Liver (tissue), 9 donors: ENCODE measurements around the gene KRTAP4-16. TPM values are rescaled to one million over a fixed set of nuclear protein-coding genes. Genes with fewer than 3 reads are reported as not detected.
"Not testable (repeated sequence)": the region's sequence is repeated elsewhere in the genome, so short reads cannot be mapped to it uniquely, and the experiment has no call there.

Source experiments
- DNase-seq: peaks from one replicate; pipeline ENCODE4 v3.0.0-alpha.2; 2017; ENCODE audit warnings: low spot score
- H3K27ac ChIP-seq, 2 donors: one replicate each; pipeline ENCODE4 v1.7.0; 2013; ENCODE audit warnings: inconsistent platforms in 2 of 2, low read length in 2 of 2, control low read depth in 1 of 2, low read depth in 1 of 2, mild to moderate bottlenecking in 1 of 2
- H3K27me3 ChIP-seq, 4 donors: one replicate each; pipeline versions ENCODE4 v1.6.1 to v1.7.0; 2013; ENCODE audit warnings: low read length in 3 of 4, inconsistent platforms in 1 of 4, mild to moderate bottlenecking in 1 of 4, moderate library complexity in 1 of 4; ENCODE audit not compliant: control insufficient read depth in 4 of 4, insufficient read depth in 4 of 4
- H3K36me3 ChIP-seq, 4 donors: one replicate each; pipeline versions ENCODE4 v1.6.1 to v1.7.0; 2013; ENCODE audit warnings: low read length in 3 of 4, mild to moderate bottlenecking in 3 of 4, low read depth in 1 of 4, moderate library complexity in 1 of 4; ENCODE audit not compliant: control insufficient read depth in 4 of 4, insufficient read depth in 3 of 4
- H3K4me1 ChIP-seq, 4 donors: one replicate each; pipeline versions ENCODE4 v1.6.1 to v1.7.0; 2013; ENCODE audit warnings: low read length in 3 of 4, mild to moderate bottlenecking in 3 of 4, moderate library complexity in 1 of 4; ENCODE audit not compliant: control insufficient read depth in 4 of 4, insufficient read depth in 4 of 4
- H3K4me3 ChIP-seq, 3 donors: one replicate each; pipeline versions ENCODE4 v1.6.1 to v1.7.0; 2013; ENCODE audit warnings: low read length in 3 of 3, control low read depth in 1 of 3, low read depth in 1 of 3, mild to moderate bottlenecking in 1 of 3
- H3K9ac ChIP-seq, 2 donors: one replicate each; pipeline ENCODE4 v1.7.0; 2013; ENCODE audit warnings: low read length in 2 of 2, mild to moderate bottlenecking in 2 of 2, moderate library complexity in 2 of 2, control low read depth in 1 of 2, low read depth in 1 of 2
- H3K9me3 ChIP-seq, 4 donors: one replicate each; pipeline versions ENCODE4 v1.6.1 to v1.7.0; 2013; ENCODE audit warnings: low read length in 3 of 4; ENCODE audit not compliant: control insufficient read depth in 4 of 4
- EGR1 ChIP-seq, 2 donors: IDR thresholded peaks; 2 replicates each; pipeline ENCODE4 v1.6.1; 2016 to 2018; ENCODE audit warnings: antibody characterized with exemption in 2 of 2, low read depth in 2 of 2
- GABPA ChIP-seq, 2 donors: IDR thresholded peaks in 1 of 2; conservative IDR thresholded peaks in 1 of 2; 2 replicates each; pipeline ENCODE4 v1.6.1; 2016; ENCODE audit warnings: antibody characterized with exemption in 2 of 2, mild to moderate bottlenecking in 1 of 2, moderate library complexity in 1 of 2
- JUND ChIP-seq, 2 donors: IDR thresholded peaks; 2 replicates each; pipeline ENCODE4 v1.6.1; 2016; ENCODE audit warnings: antibody characterized with exemption in 2 of 2
- RAD21 ChIP-seq, 2 donors: IDR thresholded peaks; 2 replicates each; pipeline ENCODE4 v1.6.1; 2016; ENCODE audit warnings: antibody characterized with exemption in 2 of 2, mild to moderate bottlenecking in 2 of 2
- RXRA ChIP-seq, 2 donors: IDR thresholded peaks; 2 replicates each; pipeline ENCODE4 v1.6.1; 2017 to 2018; ENCODE audit warnings: antibody characterized with exemption in 2 of 2, mild to moderate bottlenecking in 1 of 2
- YY1 ChIP-seq: IDR thresholded peaks from 2 replicates; pipeline ENCODE4 v1.6.1; 2016; ENCODE audit warnings: antibody characterized with exemption, mild to moderate bottlenecking
- WGBS: extraction: QIAGEN DNeasy Blood & Tissue Kit; methylation state at CpG from one replicate; pipeline ENCODE4 v1.1.7; 2013; 5-methylcytosine and 5-hydroxymethylcytosine counted together
- polyA plus RNA-seq, 2 donors: library from polyadenylated mRNA; stranded (reverse) in 1 of 2; unstranded in 1 of 2; fragments of 200-250 nt in 1 of 2; fragments of >200 nt in 1 of 2; fragmentation: Nextera tagmentation in 1 of 2; extraction: Ambion mirVana in 1 of 2; gene quantifications; one replicate each; pipeline versions ENCODE4 v1.2.1 to v1.2.3, GENCODE V29; 2013 to 2015
- total RNA-seq, 2 donors: library from RNA; depleted of rRNA; stranded (reverse); fragments of >200 nt; gene quantifications; one replicate each; pipeline ENCODE4 v1.2.3, GENCODE V29; 2014
- TF ChIP-seq, protein P1 (sequence below): IDR thresholded peaks from 2 replicates; pipeline ENCODE4 v1.6.1; 2016; ENCODE audit warnings: antibody characterized with exemption
- TF ChIP-seq, protein P2 (sequence below): IDR thresholded peaks from 2 replicates; pipeline ENCODE4 v1.6.1; 2016; ENCODE audit warnings: antibody characterized with exemption
- TF ChIP-seq, protein P3 (sequence below): IDR thresholded peaks from 2 replicates; pipeline ENCODE4 v1.6.1; 2016; ENCODE audit warnings: antibody characterized with exemption, mild to moderate bottlenecking
- donor health status: healthy.
- donor health status: healthy.
- donor health status: healthy.
- donor health status: healthy.
- donor health status: healthy.

KRTAP4-16 gene
- total and polyA plus RNA-seq, 4 donors: not detected

DNA sequence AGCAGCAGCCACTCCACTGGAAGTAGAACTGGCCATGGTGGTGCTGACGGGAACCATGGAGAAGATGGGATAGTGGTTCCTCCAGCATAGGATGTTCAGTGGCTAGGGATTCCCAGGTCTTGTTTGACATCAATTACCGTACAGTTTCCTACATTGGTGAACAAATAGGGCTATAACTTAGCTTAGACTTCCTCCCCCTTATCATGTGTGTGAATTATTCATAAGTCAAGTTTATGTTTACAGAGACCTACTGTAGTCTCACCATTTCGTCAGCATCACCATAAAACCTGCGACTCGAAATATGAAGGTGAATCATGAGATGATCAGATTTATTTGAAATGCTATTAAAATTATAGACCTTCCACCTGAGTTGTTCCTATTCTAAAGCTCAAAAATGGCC, 43.3 kb downstream of the KRTAP4-16 start (continued):
- no peak for TF ChIP-seq GABPA (IDR thresholded peaks at IDR 0.05 in 1 of 2, conservative IDR thresholded peaks at IDR 0.05 in 1 of 2)

DNA sequence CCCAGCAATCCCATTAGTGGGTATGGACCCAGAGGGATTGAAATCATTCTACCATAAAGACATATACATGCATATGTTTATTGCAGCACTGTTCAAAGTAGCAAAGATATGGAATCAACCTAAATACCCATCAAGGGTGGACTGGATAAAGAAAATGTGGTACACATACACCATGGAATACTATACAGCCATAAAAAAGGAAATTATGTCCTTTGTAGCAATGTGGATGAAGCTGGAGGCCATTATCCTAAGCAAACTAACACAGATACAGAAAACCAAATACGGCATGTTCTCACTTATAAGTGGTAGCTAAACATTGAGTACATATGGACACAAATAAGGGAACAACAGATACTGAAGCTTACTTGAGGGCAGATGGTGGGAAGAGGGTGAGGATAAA, 44.5 kb downstream of the KRTAP4-16 start:
- H3K9ac ChIP-seq: no peak overlapping the region
- no peaks in the 10 kb centered on the region for H3K9me3 ChIP-seq
- no peak overlapping the region for H3K27ac ChIP-seq
- no peaks in the 10 kb centered on the region for H3K4me1 ChIP-seq
- 88% methylated on average over 1 of the region's 1 CpG for WGBS
- H3K27me3 ChIP-seq: peaks cover 0 to 9% (median 0%) of the 10 kb centered on the region in 4 donors
- no peaks in the 10 kb centered on the region for H3K36me3 ChIP-seq
- TF ChIP-seq EGR1 (IDR thresholded peaks at IDR 0.05; ENCODE audit: low read depth in 2 of 2) (no peak), RXRA (IDR thresholded peaks at IDR 0.05) (no peak), JUND (IDR thresholded peaks at IDR 0.05) (no peak), GABPA (IDR thresholded peaks at IDR 0.05 in 1 of 2, conservative IDR thresholded peaks at IDR 0.05 in 1 of 2) (no peak), YY1 (no peak), RAD21 (IDR thresholded peaks at IDR 0.05) (no peak)
- TF ChIP-seq, protein P1, sequence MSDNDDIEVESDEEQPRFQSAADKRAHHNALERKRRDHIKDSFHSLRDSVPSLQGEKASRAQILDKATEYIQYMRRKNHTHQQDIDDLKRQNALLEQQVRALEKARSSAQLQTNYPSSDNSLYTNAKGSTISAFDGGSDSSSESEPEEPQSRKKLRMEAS: no peak
- TF ChIP-seq, protein P2, sequence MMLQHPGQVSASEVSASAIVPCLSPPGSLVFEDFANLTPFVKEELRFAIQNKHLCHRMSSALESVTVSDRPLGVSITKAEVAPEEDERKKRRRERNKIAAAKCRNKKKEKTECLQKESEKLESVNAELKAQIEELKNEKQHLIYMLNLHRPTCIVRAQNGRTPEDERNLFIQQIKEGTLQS: no peak
- TF ChIP-seq, protein P3, sequence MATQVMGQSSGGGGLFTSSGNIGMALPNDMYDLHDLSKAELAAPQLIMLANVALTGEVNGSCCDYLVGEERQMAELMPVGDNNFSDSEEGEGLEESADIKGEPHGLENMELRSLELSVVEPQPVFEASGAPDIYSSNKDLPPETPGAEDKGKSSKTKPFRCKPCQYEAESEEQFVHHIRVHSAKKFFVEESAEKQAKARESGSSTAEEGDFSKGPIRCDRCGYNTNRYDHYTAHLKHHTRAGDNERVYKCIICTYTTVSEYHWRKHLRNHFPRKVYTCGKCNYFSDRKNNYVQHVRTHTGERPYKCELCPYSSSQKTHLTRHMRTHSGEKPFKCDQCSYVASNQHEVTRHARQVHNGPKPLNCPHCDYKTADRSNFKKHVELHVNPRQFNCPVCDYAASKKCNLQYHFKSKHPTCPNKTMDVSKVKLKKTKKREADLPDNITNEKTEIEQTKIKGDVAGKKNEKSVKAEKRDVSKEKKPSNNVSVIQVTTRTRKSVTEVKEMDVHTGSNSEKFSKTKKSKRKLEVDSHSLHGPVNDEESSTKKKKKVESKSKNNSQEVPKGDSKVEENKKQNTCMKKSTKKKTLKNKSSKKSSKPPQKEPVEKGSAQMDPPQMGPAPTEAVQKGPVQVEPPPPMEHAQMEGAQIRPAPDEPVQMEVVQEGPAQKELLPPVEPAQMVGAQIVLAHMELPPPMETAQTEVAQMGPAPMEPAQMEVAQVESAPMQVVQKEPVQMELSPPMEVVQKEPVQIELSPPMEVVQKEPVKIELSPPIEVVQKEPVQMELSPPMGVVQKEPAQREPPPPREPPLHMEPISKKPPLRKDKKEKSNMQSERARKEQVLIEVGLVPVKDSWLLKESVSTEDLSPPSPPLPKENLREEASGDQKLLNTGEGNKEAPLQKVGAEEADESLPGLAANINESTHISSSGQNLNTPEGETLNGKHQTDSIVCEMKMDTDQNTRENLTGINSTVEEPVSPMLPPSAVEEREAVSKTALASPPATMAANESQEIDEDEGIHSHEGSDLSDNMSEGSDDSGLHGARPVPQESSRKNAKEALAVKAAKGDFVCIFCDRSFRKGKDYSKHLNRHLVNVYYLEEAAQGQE: no peak
- no peak for DNase-seq
- H3K4me3 ChIP-seq: no peak overlapping the region

DNA sequence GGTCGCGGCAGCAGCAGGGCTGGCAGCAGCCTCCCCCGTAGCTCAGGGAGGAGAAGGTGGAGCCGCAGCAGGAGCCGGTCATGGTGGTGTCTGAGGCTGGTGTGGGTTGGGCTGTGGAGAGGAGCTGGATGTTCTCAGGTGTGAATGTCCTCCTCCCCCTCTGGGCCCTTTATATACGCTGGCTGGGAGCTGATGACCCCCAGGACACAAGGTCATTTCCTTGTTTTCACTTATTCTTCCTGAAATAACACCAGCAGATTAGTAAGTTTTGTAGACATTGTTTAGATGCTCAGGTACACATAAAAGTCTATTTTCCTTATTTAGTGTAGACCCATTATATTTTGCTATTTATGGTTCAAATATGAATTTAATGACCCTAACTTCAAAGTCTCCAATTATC, 46.9 kb downstream of the KRTAP4-16 start, which contains the start of gene KRTAP2-2:
TSS of gene KRTAP2-2 (minus strand) at position 101 of the 400 bp plus-strand sequence. CDS start at position 82, 19 bp downstream.
- not testable (repeated sequence) for DNase-seq, H3K9ac ChIP-seq, H3K27ac ChIP-seq, H3K4me1 ChIP-seq, H3K4me3 ChIP-seq, H3K36me3 ChIP-seq, H3K27me3 ChIP-seq, H3K9me3 ChIP-seq
- 27% methylated on average over 1 of the region's 6 CpGs for WGBS

DNA sequence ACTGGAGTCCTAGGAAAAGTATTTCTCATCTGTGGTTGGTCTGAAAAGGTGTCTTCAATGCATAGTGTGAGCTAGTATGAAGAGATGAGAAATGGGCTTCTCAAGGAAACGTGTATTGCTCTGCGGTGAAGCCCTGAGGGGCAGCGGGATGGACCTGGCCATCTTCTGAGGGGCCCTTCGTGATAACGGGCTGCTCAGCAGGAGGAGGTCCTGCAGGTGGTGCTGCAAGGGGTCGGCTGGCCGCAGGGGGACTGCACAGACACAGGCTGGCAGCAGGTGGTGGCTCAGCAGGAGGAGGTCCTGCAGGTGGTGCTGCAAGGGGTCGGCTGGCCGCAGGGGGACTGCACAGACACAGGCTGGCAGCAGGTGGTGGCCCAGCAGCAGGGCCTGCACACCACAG, 47.5 kb downstream of the KRTAP4-16 start:
- H3K27ac ChIP-seq, H3K36me3 ChIP-seq, H3K4me3 ChIP-seq, H3K4me1 ChIP-seq, DNase-seq, H3K9ac ChIP-seq, H3K9me3 ChIP-seq, H3K27me3 ChIP-seq: not testable (repeated sequence)
- WGBS: 60% methylated on average over 9 of the region's 9 CpGs
